ENCODE measurements around the gene STK32B.
"Not testable (repeated sequence)": the region's sequence is repeated elsewhere in the genome, so short reads cannot be mapped to it uniquely, and the experiment has no call there.

Gene STK32B

DNA sequence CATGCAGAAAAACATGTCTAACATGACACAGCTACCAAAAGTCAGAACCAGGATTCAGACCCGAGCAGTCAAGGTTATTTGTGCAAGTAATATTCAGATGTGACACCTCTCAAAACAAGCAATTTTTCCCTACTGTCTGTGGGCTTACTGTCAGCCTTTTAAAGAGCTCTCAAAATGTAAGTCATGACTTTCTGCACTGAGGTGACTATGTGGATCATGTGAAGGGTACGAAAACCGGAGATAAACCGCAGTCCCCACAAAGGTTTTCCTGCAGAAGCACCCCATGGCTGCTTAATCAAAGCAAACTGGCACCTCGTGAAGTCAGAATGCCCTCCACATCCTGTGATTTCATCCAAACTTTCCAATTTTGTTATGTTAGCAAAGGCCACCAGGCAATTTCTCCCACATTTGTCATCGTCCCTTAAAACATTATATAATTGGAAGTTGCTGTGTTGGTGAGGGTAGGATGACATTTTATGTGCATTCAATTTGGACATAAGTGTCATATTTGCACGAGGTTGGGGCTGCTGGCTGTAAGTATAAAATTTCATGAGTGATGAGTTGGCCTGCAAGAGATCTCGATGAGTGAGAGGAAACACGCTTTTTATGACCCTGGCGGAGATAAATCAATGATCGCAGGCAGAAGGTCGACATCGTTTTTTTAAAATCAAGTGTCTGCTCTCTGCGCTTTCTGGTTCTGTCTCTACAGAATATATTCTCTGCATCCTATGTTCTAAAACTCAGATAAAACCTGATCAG lies 161.2 kb downstream of the STK32B start:
- peak; percentile 64 for DNase-seq

DNA sequence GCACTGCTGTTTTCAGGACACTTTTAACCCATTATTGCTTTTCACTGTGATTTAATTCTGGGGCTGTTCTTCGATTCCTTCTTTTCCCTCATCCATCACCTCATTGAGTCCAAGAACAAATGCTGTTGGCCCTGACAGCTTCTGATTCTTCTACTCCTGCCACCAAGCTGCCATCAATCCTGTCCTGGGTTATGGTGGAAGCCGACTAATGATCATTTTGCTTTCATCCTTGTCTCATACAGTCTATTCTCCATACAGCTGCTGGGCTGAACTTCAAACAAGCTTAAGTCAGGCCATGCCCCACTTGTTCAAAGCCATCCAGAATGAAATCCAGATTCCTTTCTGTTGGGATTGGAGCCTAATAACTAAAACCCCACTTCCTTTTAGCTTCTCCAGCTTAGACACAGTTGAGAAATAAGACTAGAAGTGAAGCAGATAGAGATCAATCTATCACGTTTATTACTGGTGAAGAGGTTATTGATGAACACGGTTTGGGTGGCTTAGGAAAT lies 161.9 kb downstream of the STK32B start:
- no peak for DNase-seq

- no peak for DNase-seq
Observed at GRCh38 chr4:5215321-5215720, 164.0 kb downstream of the STK32B start.

- DNase-seq: peak; percentile 87
Observed at GRCh38 chr4:5217421-5217820, 166.1 kb downstream of the STK32B start.

- DNase-seq: no peak
Observed at GRCh38 chr4:5218376-5219069, 167.2 kb downstream of the STK32B start.

- DNase-seq: peak; percentile 73
Observed at GRCh38 chr4:5220028-5220427, 168.7 kb downstream of the STK32B start.

DNA sequence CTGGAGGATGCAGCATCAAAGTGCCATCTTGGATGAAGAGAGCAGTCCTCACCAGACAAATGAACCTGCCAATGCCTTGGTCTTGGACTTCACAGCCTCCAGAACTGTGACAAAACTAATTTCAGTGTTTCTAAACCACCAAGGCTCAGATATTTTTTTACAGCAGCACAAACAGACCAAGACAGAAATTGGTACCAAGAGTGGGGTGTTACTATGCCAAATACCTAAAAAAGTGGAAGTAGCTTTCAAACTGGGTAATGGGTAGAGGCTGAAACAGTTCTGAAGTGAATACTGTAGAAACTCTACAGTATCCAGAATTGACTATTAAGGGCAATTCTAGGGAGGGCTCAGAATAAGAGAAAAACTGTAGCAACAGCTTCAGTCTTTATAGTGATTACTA lies 170.8 kb downstream of the STK32B start:
- no peak for DNase-seq

DNA sequence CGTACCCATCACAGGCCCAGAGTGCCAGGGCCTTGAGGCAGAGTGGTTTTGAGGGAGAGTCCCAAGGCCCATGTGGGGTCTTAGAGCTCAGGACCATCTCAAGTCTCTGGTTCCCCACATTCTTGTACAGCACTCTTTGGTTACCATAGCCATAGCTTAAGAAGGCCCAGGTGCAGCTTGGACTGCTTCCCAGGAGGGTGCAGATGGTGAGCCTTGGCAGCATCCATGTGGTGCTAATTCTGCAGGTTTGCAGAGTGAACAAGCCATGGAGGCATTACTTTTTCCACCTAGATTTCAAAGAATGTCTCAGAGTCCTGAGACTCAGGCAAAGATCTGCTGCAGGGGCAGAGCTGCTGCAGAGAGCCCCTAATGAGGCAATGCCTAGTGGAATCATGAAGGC lies 171.7 kb downstream of the STK32B start:
- no peak for DNase-seq

DNA sequence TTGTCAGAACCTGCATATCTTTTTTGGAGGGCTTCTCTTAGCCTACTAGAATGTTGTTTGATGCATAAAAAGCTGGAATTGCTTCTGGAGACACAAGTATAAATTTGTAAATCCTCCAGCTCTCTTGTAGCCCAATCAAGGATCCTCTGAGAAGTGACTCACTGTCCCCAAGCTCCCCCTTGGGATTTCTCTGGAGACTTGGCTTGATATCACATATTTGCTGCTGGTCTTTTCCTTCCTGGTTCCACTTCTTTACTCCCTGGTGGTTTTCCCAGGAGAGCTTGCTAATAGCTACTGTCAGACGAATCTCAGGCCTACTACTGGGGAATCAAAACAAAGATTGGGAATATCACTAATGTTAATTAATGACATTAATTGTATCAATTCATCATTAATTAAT lies 173.1 kb downstream of the STK32B start:
- DNase-seq: peak; percentile 94

GRCh38 chr4:5232549-5232948 lies 181.3 kb downstream of the STK32B start:
- DNase-seq: no peak

GRCh38 chr4:5237086-5237660 lies 185.9 kb downstream of the STK32B start:
- DNase-seq: peak; percentile 49

DNA sequence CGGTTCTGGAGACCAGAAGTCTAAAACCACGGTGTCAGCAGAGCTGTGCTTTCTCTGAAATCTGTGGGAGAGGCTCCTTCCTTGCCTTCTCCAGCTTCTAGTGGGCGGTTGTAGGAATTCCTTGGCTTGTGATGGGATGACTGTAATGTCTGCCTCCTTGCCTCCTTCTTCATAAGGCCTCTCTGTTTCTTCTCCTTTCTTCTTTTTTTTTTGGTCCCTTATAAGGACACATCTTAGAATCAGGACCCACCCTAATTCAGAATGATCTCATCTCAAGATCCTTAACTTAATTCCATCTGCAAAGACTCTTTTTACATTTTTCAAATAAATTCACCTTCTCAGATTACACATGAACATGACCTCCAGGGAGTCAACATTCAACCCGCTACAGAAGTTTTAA lies 186.9 kb downstream of the STK32B start:
- DNase-seq: peak; percentile 96

DNA sequence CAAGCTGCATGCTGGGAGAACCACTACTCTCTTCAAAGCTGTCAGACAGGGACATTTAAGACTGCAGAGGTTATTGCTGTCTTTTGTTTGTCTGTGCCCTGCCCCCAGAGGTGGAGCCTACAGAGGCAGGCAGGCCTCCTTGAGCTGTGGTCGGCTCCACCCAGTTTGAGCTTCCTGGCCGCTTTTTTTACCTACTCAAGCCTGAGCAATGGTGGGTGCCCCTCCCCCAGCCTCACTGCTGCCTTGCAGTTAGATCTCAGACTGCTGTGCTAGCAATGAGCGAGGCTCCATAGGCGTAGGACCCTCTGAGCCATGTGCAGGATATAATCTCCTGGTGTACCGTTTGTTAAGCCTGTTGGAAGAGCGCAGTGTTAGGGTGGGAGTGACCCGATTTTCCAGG lies 195.8 kb downstream of the STK32B start:
- not testable (repeated sequence) for DNase-seq

- peak; percentile 26 for DNase-seq
Observed at GRCh38 chr4:5247735-5248134, 196.5 kb downstream of the STK32B start.

GRCh38 chr4:5249727-5250126 lies 198.4 kb downstream of the STK32B start:
- no peak for DNase-seq

DNA sequence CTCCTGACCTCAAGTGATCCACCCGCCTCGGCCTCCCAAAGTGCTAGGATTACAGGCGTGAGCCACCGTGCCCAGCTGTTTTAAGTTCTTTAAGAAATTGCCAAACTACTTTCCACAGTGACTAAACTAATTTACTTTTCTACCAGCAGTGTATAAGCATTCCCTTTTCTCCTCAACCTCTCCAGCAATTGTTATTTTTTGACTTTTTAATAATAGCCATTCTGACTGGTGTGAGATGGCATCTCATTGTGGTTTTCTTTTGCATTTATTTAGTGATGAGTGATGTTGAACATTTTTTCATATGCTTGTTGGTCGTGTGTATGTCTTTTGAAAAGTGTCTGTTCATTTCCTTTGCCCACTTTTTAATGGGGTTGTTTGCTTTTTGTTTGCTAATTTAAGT lies 199.3 kb downstream of the STK32B start:
- peak; percentile 83 for DNase-seq

DNA sequence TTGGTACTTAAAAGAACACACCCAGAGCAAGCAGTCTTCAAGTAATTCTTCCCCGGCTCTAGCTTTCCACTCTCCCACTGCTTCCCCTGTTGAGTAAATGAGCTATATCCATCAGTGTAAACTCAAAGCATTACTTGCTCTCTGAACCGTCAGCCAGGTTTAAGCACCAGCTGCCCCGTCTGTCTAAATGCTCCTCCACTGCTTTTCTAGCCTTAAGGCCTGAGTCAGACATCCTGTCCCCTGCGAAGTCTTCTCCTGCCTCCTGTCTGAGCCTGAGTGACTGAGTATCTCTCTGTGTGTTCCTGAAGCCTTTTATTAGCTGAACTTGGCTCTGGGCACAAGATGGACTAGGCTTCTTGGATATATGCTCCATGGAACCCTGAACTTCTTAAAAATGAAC lies 205.1 kb downstream of the STK32B start:
- DNase-seq: peak; percentile 61

DNA sequence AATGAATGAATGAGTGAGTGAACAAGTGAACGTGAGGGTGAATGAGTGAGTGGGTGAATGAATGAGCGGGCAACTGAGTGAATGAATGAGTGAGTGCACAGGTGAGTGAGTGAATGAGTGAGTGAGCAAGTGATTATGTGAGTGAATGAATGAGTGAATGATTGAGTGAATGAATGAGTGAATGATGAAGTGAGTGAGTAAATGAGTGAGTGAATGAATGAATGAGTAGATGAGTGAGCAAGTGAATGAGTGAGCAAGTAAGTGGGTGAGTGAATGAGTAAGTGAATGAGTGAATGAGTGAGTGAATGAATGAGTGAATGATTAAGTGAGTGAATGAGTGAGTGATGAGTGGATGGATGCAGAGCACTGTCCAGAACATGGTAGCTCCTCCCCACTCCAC lies 205.8 kb downstream of the STK32B start:
- DNase-seq: no peak

DNA sequence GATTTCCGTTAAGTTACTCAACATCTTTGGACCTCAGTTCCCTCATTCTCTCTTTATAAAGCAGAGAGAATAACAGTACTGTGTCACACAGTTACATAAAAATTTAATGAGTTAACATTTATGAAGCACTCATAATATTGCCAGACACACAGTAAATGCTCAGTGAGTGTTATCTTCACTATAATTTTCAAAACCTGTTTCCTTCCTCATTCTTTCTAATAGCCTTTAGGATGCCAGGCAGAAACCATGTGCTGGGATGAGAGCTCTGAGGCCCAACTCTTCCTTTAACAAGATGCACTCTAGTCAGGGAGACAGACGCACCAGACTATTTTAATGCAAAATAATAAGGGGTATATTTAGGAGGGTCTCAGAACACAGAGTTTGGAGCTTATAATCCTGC lies 208.2 kb downstream of the STK32B start:
- no peak for DNase-seq

DNA sequence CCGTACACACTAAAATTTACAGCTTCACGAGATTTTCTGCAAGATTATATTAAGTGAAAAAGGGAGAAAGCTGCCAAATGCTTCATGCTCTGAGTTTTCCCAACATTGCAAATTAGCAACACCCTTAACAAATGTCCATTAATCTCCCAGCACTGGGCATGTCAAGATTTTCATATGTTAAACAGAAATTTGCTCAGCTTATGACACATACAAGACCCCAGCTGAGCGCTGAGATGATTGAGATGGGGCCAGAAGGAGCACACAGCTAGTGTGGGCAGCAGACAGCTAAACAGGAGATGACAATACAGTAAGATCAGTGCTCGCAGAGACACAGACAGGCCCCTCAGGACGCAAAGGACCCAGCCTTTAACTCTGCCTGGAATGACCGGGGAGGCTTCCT lies 208.8 kb downstream of the STK32B start:
- DNase-seq: no peak

GRCh38 chr4:5261866-5262265 lies 210.6 kb downstream of the STK32B start:
- DNase-seq: no peak

DNA sequence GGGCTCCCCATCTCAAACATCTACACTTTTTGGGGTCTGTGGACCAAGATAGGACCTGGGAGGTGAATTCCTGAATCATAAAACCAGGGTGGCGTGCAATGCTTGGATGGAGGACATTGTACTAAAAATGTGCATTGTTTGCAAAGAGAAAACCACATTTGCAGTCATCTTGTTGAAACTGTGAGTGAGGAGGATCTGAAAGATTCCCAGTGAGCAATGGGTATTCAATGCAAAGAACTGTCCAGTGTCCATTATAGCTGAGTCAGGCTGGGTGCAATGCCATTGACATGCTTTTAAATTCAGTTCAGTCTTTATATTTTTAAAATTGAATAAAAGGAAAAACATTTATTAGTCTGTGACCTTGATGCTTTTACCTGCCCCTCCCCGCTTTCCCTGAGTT lies 215.7 kb downstream of the STK32B start:
- peak; percentile 83 for DNase-seq

DNA sequence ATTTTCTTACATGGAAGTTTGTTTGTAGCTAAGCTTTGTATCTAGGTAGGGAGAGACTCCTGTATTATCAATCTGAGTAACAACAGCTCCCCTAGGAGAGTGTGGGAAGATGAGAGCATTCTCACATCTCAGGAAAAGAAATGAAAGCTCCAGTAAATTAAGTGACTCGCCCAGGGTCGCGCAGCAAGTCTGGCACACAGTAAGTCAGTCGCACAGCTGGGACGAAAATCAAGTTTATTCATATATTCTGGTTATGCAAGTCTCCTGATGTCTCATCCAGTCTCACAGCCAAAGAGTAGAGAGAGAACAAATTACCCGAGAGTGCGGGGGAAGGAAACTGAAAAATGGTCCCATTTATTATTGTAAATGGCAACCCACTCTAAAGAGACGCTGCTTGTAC lies 216.1 kb downstream of the STK32B start:
- peak; percentile 59 for DNase-seq
